Measurements from ENCODE around the gene OR4C12. TPM values are rescaled to one million over a fixed set of nuclear protein-coding genes. Genes with fewer than 3 reads are reported as not detected.
"Not testable (repeated sequence)": the region's sequence is repeated elsewhere in the genome, so short reads cannot be mapped to it uniquely, and the experiment has no call there.

Gene OR4C12
- polyA plus RNA-seq, result not detected in 3 replicates
- polyA plus RNA-seq (2011; ENCODE audit: low read depth), result not detected
- not detected in 2 replicates for polyA plus RNA-seq (2011; cell fraction: cytosol; rRNA removed)
- polyA plus RNA-seq (2011; cell fraction: nucleus; rRNA removed), result not detected in 2 replicates
- polyA plus RNA-seq (2012; ENCODE audit: low replicate concordance), result not detected in 2 replicates
- polyA minus RNA-seq, result not detected in 3 replicates
- polyA minus RNA-seq (2011; cell fraction: cytosol; rRNA and poly(A)+ RNA removed), result not detected
- not detected in 2 replicates for polyA minus RNA-seq (2011; cell fraction: nucleus; rRNA and poly(A)+ RNA removed)

GRCh38 chr11:49982435-49982834 is at the start of gene OR4C12:
Gene OR4C12 (minus strand): TSS chr11:49982535. CDS start chr11:49982501, 34 bp downstream.
- DNase-seq (ENCODE audit: low read depth, low spot score); H3K79me2 ChIP-seq (ENCODE audit: control insufficient read depth, insufficient read depth, low read length); H3K9me3 ChIP-seq (ENCODE audit: control insufficient read depth, low read depth, low read length); H2AFZ ChIP-seq (ENCODE audit: control insufficient read depth, low read length); H3K9ac ChIP-seq (ENCODE audit: control insufficient read depth, extremely low read depth, insufficient read depth, low read length); H3K36me3 ChIP-seq (ENCODE audit: control insufficient read depth in 2 of 2, extremely low read depth in 1 of 2, insufficient read depth in 2 of 2, low read length in 2 of 2); dilution Hi-C loops (cut with MboI; ENCODE audit: extremely low pct_ligation_motif_present, low sequenced_read_pairs); H4K20me1 ChIP-seq (ENCODE audit: control insufficient read depth, extremely low read depth, insufficient read depth, low read length); H3K4me1 ChIP-seq (ENCODE audit: control insufficient read depth, extremely low read depth, insufficient read depth, low read length); H3K9me1 ChIP-seq (ENCODE audit: control insufficient read depth, extremely low read depth, insufficient read depth, low read length); FAIRE-seq; H3K4me2 ChIP-seq (ENCODE audit: control insufficient read depth, extremely low read depth, insufficient read depth, low read depth, low read length); H3K27ac ChIP-seq (ENCODE audit: control insufficient read depth, insufficient read depth, low read length); H3K27me3 ChIP-seq (ENCODE audit: control insufficient read depth, extremely low read depth, insufficient read depth, low read length); H3K4me3 ChIP-seq (ENCODE audit: control insufficient read depth in 2 of 3, extremely low read depth in 1 of 3, insufficient read depth in 2 of 3, low read depth in 1 of 3, low read length in 3 of 3): not testable (repeated sequence)

- TF ChIP-seq, protein P1, sequence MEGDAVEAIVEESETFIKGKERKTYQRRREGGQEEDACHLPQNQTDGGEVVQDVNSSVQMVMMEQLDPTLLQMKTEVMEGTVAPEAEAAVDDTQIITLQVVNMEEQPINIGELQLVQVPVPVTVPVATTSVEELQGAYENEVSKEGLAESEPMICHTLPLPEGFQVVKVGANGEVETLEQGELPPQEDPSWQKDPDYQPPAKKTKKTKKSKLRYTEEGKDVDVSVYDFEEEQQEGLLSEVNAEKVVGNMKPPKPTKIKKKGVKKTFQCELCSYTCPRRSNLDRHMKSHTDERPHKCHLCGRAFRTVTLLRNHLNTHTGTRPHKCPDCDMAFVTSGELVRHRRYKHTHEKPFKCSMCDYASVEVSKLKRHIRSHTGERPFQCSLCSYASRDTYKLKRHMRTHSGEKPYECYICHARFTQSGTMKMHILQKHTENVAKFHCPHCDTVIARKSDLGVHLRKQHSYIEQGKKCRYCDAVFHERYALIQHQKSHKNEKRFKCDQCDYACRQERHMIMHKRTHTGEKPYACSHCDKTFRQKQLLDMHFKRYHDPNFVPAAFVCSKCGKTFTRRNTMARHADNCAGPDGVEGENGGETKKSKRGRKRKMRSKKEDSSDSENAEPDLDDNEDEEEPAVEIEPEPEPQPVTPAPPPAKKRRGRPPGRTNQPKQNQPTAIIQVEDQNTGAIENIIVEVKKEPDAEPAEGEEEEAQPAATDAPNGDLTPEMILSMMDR (optimal IDR thresholded peaks at IDR 0.05 in 1 of 3, IDR thresholded peaks at IDR 0.05 in 1 of 3, conservative IDR thresholded peaks at IDR 0.05 in 1 of 3; ENCODE audit: extremely low read depth in 1 of 3, insufficient read depth in 2 of 3, low read length in 3 of 3), result no peak
- no peak for TF ChIP-seq EZH2 (IDR thresholded peaks at IDR 0.05; ENCODE audit: low read length)
- Histone ChIP-seq H3K9me3 (ENCODE audit: control insufficient read depth, low read depth, low read length) (no peaks in the 10 kb centered on the region), H3K4me2 (ENCODE audit: control insufficient read depth, extremely low read depth, insufficient read depth, low read depth, low read length) (no peak overlapping the region), H3K27ac (ENCODE audit: control insufficient read depth, insufficient read depth, low read length) (no peak overlapping the region), H3K9ac (ENCODE audit: control insufficient read depth, extremely low read depth, insufficient read depth, low read length) (no peak overlapping the region), H3K9me1 (ENCODE audit: control insufficient read depth, extremely low read depth, insufficient read depth, low read length) (no peaks in the 10 kb centered on the region), H3K36me3 (ENCODE audit: control insufficient read depth in 2 of 2, extremely low read depth in 1 of 2, insufficient read depth in 2 of 2, low read length in 2 of 2) (no peaks in the 10 kb centered on the region), H3K27me3 (ENCODE audit: control insufficient read depth, extremely low read depth, insufficient read depth, low read length) (no peaks in the 10 kb centered on the region), H3K4me3 (ENCODE audit: control insufficient read depth in 2 of 3, extremely low read depth in 1 of 3, insufficient read depth in 2 of 3, low read depth in 1 of 3, low read length in 3 of 3) (no peak overlapping the region), H3K79me2 (ENCODE audit: control insufficient read depth, insufficient read depth, low read length) (no peaks in the 10 kb centered on the region), H4K20me1 (ENCODE audit: control insufficient read depth, extremely low read depth, insufficient read depth, low read length) (no peaks in the 10 kb centered on the region), H3K4me1 (ENCODE audit: control insufficient read depth, extremely low read depth, insufficient read depth, low read length) (no peaks in the 10 kb centered on the region), H2AFZ (ENCODE audit: control insufficient read depth, low read length) (no peak overlapping the region)
- dilution Hi-C loops (cut with MboI; ENCODE audit: extremely low pct_ligation_motif_present, low sequenced_read_pairs), result no loop called here
- no peak for FAIRE-seq
- DNase-seq (ENCODE audit: low read depth, low spot score), result no peak
These were observed 47.9 kb upstream of the OR4C12 start for GRCh38 chr11:50030193-50030592.

DNA sequence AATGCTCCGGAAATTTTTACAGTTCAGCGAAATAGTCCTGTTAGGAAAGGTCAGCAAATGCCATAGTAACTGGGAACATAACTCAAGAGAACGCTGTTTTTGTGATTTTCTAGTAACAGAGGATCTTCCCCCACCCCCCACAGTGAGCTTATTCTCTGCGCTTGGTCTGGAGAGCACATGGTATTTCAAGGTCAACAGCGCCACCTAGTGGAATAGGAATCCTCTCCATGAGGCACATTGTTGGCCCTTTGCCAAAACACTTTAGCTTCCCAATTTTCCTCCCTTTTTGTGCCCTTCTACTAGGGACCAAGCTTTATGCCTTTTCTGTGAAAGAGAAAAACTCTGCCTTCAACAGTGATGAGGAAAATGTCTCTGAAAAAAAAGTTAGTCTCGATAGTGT is 13.2 kb upstream of the OR4C12 start:
- Histone ChIP-seq H3K4me1 (ENCODE audit: control insufficient read depth, extremely low read depth, insufficient read depth, low read length) (no peaks in the 10 kb centered on the region), H3K27me3 (ENCODE audit: control insufficient read depth, extremely low read depth, insufficient read depth, low read length) (no peaks in the 10 kb centered on the region), H3K27ac (ENCODE audit: control insufficient read depth, insufficient read depth, low read length) (no peak overlapping the region), H3K9me3 (ENCODE audit: control insufficient read depth, low read depth, low read length) (no peaks in the 10 kb centered on the region), H3K36me3 (ENCODE audit: control insufficient read depth in 2 of 2, extremely low read depth in 1 of 2, insufficient read depth in 2 of 2, low read length in 2 of 2) (no peaks in the 10 kb centered on the region), H3K9me1 (ENCODE audit: control insufficient read depth, extremely low read depth, insufficient read depth, low read length) (no peaks in the 10 kb centered on the region), H2AFZ (ENCODE audit: control insufficient read depth, low read length) (no peak overlapping the region), H3K4me3 (ENCODE audit: control insufficient read depth in 2 of 3, extremely low read depth in 1 of 3, insufficient read depth in 2 of 3, low read depth in 1 of 3, low read length in 3 of 3) (no peak overlapping the region), H4K20me1 (ENCODE audit: control insufficient read depth, extremely low read depth, insufficient read depth, low read length) (no peaks in the 10 kb centered on the region), H3K79me2 (ENCODE audit: control insufficient read depth, insufficient read depth, low read length) (no peaks in the 10 kb centered on the region), H3K4me2 (ENCODE audit: control insufficient read depth, extremely low read depth, insufficient read depth, low read depth, low read length) (no peak overlapping the region), H3K9ac (ENCODE audit: control insufficient read depth, extremely low read depth, insufficient read depth, low read length) (no peak overlapping the region)
- DNase-seq (ENCODE audit: low read depth, low spot score) (peak; percentile 4), FAIRE-seq (no peak)
- dilution Hi-C loops (cut with MboI; ENCODE audit: extremely low pct_ligation_motif_present, low sequenced_read_pairs), result no loop called here
- TF ChIP-seq, protein P1 (optimal IDR thresholded peaks at IDR 0.05 in 1 of 3, IDR thresholded peaks at IDR 0.05 in 1 of 3, conservative IDR thresholded peaks at IDR 0.05 in 1 of 3; ENCODE audit: extremely low read depth in 1 of 3, insufficient read depth in 2 of 3, low read length in 3 of 3), result peak; percentile 48 to 59 (median 49)
- no peak for TF ChIP-seq EZH2 (IDR thresholded peaks at IDR 0.05; ENCODE audit: low read length)

- H3K4me1 ChIP-seq (ENCODE audit: control insufficient read depth, extremely low read depth, insufficient read depth, low read length); H4K20me1 ChIP-seq (ENCODE audit: control insufficient read depth, extremely low read depth, insufficient read depth, low read length); H3K36me3 ChIP-seq (ENCODE audit: control insufficient read depth in 2 of 2, extremely low read depth in 1 of 2, insufficient read depth in 2 of 2, low read length in 2 of 2); H3K9ac ChIP-seq (ENCODE audit: control insufficient read depth, extremely low read depth, insufficient read depth, low read length); H3K4me3 ChIP-seq (ENCODE audit: control insufficient read depth in 2 of 3, extremely low read depth in 1 of 3, insufficient read depth in 2 of 3, low read depth in 1 of 3, low read length in 3 of 3); dilution Hi-C loops (cut with MboI; ENCODE audit: extremely low pct_ligation_motif_present, low sequenced_read_pairs); H3K4me2 ChIP-seq (ENCODE audit: control insufficient read depth, extremely low read depth, insufficient read depth, low read depth, low read length); H3K27ac ChIP-seq (ENCODE audit: control insufficient read depth, insufficient read depth, low read length); H2AFZ ChIP-seq (ENCODE audit: control insufficient read depth, low read length); H3K27me3 ChIP-seq (ENCODE audit: control insufficient read depth, extremely low read depth, insufficient read depth, low read length); H3K9me3 ChIP-seq (ENCODE audit: control insufficient read depth, low read depth, low read length); H3K79me2 ChIP-seq (ENCODE audit: control insufficient read depth, insufficient read depth, low read length); FAIRE-seq; H3K9me1 ChIP-seq (ENCODE audit: control insufficient read depth, extremely low read depth, insufficient read depth, low read length); DNase-seq (ENCODE audit: low read depth, low spot score): not testable (repeated sequence)
These were observed 8.9 kb downstream of the OR4C12 start for GRCh38 chr11:49973439-49973838.
